Sigmoid colon (tissue), 4 donors: Measurements from ENCODE around the gene NACAD.

Source experiments
- CTCF ChIP-seq, 4 experiments: fragments of 450-650 bp in 3 of 4; fragments of 200-600 bp in 1 of 4; IDR thresholded peaks; one replicate each; pipeline ENCODE4 v1.5.1; 2016 to 2019; ENCODE audit warnings: antibody characterized with exemption in 4 of 4, mild to moderate bottlenecking in 3 of 4, moderate library complexity in 2 of 4
- EP300 ChIP-seq, 4 donors: sonication (generic); formaldehyde crosslinking; IDR thresholded peaks; one replicate each; pipeline ENCODE4 v1.6.1; 2017; ENCODE audit warnings: antibody characterized with exemption in 4 of 4
- POLR2A ChIP-seq, 2 donors: fragments of 450-650 bp; IDR thresholded peaks; one replicate each; pipeline ENCODE4 v1.6.1; 2016; ENCODE audit warnings: antibody characterized with exemption in 2 of 2, mild to moderate bottlenecking in 2 of 2, moderate library complexity in 2 of 2
- POLR2AphosphoS5 ChIP-seq, 4 donors: sonication (generic); formaldehyde crosslinking; IDR thresholded peaks; one replicate each; pipeline ENCODE4 v1.6.1; 2017; ENCODE audit warnings: antibody characterized with exemption in 4 of 4

GRCh38 chr7:45037876-45038275, 50.9 kb downstream of the NACAD start:
- TF ChIP-seq CTCF (IDR thresholded peaks at IDR 0.05) (no peak), POLR2AphosphoS5 (IDR thresholded peaks at IDR 0.05) (no peak), EP300 (IDR thresholded peaks at IDR 0.05) (no peak), POLR2A (IDR thresholded peaks at IDR 0.05) (no peak)
